HG02763 (cell line): ENCODE results near the gene ASTN2.
A peak's percentile ranks its signal among the peaks of the same experiment; 100 is the strongest.

Source experiments
- ATAC-seq: cut with Tn5 transposase; IDR thresholded peaks from one replicate; pipeline ENCODE4 v1.9.1; 2021; ENCODE audit warnings: mild to moderate bottlenecking, moderate library complexity; ENCODE audit not compliant: unreplicated experiment

Gene ASTN2

GRCh38 chr9:116550696-116551436 lies 864.0 kb downstream of the ASTN2 start:
- ATAC-seq = no peak

GRCh38 chr9:116549786-116550660 lies 864.8 kb downstream of the ASTN2 start:
- ATAC-seq = no peak

GRCh38 chr9:116549061-116549664 lies 865.7 kb downstream of the ASTN2 start:
- ATAC-seq = no peak

GRCh38 chr9:116547729-116548426 lies 867.0 kb downstream of the ASTN2 start:
- ATAC-seq = no peak

- ATAC-seq = no peak
These were observed 867.9 kb downstream of the ASTN2 start for GRCh38 chr9:116546711-116547581.

- no peak for ATAC-seq
These were observed 870.0 kb downstream of the ASTN2 start for GRCh38 chr9:116544896-116545295.

GRCh38 chr9:116543731-116544400 lies 871.0 kb downstream of the ASTN2 start:
- ATAC-seq = no peak

- no peak for ATAC-seq
These were observed 873.5 kb downstream of the ASTN2 start for GRCh38 chr9:116541402-116541801.

- no peak for ATAC-seq
These were observed 875.3 kb downstream of the ASTN2 start for GRCh38 chr9:116539549-116539948.

- ATAC-seq = no peak
These were observed 889.2 kb downstream of the ASTN2 start for GRCh38 chr9:116525611-116526010.

GRCh38 chr9:116524778-116525470 lies 889.9 kb downstream of the ASTN2 start:
- ATAC-seq = no peak

GRCh38 chr9:116520218-116520617 lies 894.6 kb downstream of the ASTN2 start:
- ATAC-seq = no peak

GRCh38 chr9:116516456-116516855 lies 898.4 kb downstream of the ASTN2 start:
- ATAC-seq = no peak

GRCh38 chr9:116515541-116515940 lies 899.3 kb downstream of the ASTN2 start:
- no peak for ATAC-seq

GRCh38 chr9:116506685-116507084 lies 908.2 kb downstream of the ASTN2 start:
- ATAC-seq = no peak

GRCh38 chr9:116504893-116505480 lies 909.9 kb downstream of the ASTN2 start:
- peak; percentile 90 for ATAC-seq

- no peak for ATAC-seq
These were observed 910.8 kb downstream of the ASTN2 start for GRCh38 chr9:116504081-116504480.

GRCh38 chr9:116502746-116503145 lies 912.1 kb downstream of the ASTN2 start:
- ATAC-seq = no peak

- ATAC-seq = no peak
These were observed 913.0 kb downstream of the ASTN2 start for GRCh38 chr9:116501871-116502270.
